HEK293 (cell line): ENCODE data around the gene P2RY13.

Experiments
- CTCF ChIA-PET: fragments of 350-600 bp; formaldehyde crosslinking; extraction: SDS; loops from one replicate; lab custom pipeline; 2021; ENCODE audit warnings: antibody characterized with exemption; lab: Yijun Ruan, JAX
- POLR2A ChIA-PET: fragments of 300-600 bp; formaldehyde crosslinking; extraction: SDS; loops from one replicate; lab custom pipeline; 2020; ENCODE audit warnings: antibody characterized with exemption, inconsistent platforms; lab: Yijun Ruan, JAX
- H3K27ac ChIP-seq: fragments of 200-500 bp; sonication (Bioruptor generic); 2 replicates; pipeline ENCODE4 v1.5.1; 2014; ENCODE audit warnings: low read depth, low read length, control low read depth, inconsistent platforms; ENCODE audit errors: extremely low read depth
- H3K36me3 ChIP-seq, 2 experiments: fragments of 200-500 bp in 1 of 2; sonication (Bioruptor generic) in 1 of 2; 1 replicate in 1 of 2; 2 replicates in 1 of 2; pipeline ENCODE4 v1.5.1; 2014 to 2017; ENCODE audit warnings: inconsistent platforms in 2 of 2, low read length in 2 of 2; ENCODE audit not compliant: control insufficient read depth in 2 of 2, insufficient read depth in 1 of 2
- H3K4me1 ChIP-seq: fragments of 200-500 bp; sonication (Bioruptor generic); 2 replicates; pipeline ENCODE4 v1.5.1; 2014; ENCODE audit warnings: mild to moderate bottlenecking, low read length, inconsistent platforms; ENCODE audit not compliant: control insufficient read depth, insufficient read depth
- H3K4me3 ChIP-seq: 2 replicates; pipeline ENCODE4 v1.5.1; 2011; ENCODE audit warnings: low read depth, mild to moderate bottlenecking, control low read depth, low read length, moderate library complexity
- H3K9me3 ChIP-seq: fragments of 200-500 bp; sonication (Bioruptor generic); 2 replicates; pipeline ENCODE4 v1.5.1; 2014; ENCODE audit warnings: low read depth, low read length, inconsistent platforms; ENCODE audit not compliant: control insufficient read depth, insufficient read depth
- ELK4 ChIP-seq: IDR thresholded peaks from 2 replicates; pipeline ENCODE4 v1.6.1; 2011; ENCODE audit warnings: mild to moderate bottlenecking, low read depth, low read length, borderline replicate concordance
- OVOL3 ChIP-seq: fragments of 450-650 bp; formaldehyde crosslinking; IDR thresholded peaks from 2 replicates; pipeline ENCODE4 v1.5.1; 2016; ENCODE audit warnings: missing biosample characterization, missing genetic modification characterization
- PATZ1 ChIP-seq: fragments of 450-650 bp; formaldehyde crosslinking; IDR thresholded peaks from 2 replicates; pipeline ENCODE4 v1.5.1; 2016; ENCODE audit warnings: missing biosample characterization, missing genetic modification characterization
- PRDM4 ChIP-seq: fragments of 450-650 bp; formaldehyde crosslinking; IDR thresholded peaks from 2 replicates; pipeline ENCODE4 v1.5.1; 2017; ENCODE audit warnings: missing biosample characterization, missing genetic modification characterization
- REST ChIP-seq: fragments of 450-650 bp; formaldehyde crosslinking; IDR thresholded peaks from 2 replicates; pipeline ENCODE4 v1.5.1; 2016; ENCODE audit warnings: missing biosample characterization, missing genetic modification characterization
- SETDB1 ChIP-seq: IDR thresholded peaks from one replicate; pipeline ENCODE4 v1.6.1; 2017; ENCODE audit warnings: mild to moderate bottlenecking, low read length, moderate library complexity, mixed read lengths; ENCODE audit not compliant: insufficient read length
- ZFP69B ChIP-seq: fragments of 450-650 bp; formaldehyde crosslinking; IDR thresholded peaks from 2 replicates; pipeline ENCODE4 v1.5.1; 2016; ENCODE audit warnings: missing biosample characterization, missing genetic modification characterization
- ZNF121 ChIP-seq: fragments of 450-650 bp; formaldehyde crosslinking; IDR thresholded peaks from 2 replicates; pipeline ENCODE4 v1.5.1; 2016; ENCODE audit warnings: missing biosample characterization, missing genetic modification characterization
- ZNF140 ChIP-seq: fragments of 450-650 bp; formaldehyde crosslinking; IDR thresholded peaks from 2 replicates; pipeline ENCODE4 v1.5.1; 2016; ENCODE audit warnings: missing biosample characterization, missing genetic modification characterization
- ZNF2 ChIP-seq: fragments of 450-650 bp; formaldehyde crosslinking; IDR thresholded peaks from 2 replicates; pipeline ENCODE4 v1.5.1; 2016; ENCODE audit warnings: missing biosample characterization, missing genetic modification characterization
- ZNF221 ChIP-seq: fragments of 450-650 bp; formaldehyde crosslinking; IDR thresholded peaks from 2 replicates; pipeline ENCODE4 v1.5.1; 2017; ENCODE audit warnings: missing biosample characterization, missing genetic modification characterization, borderline replicate concordance
- ZNF239 ChIP-seq: fragments of 450-650 bp; formaldehyde crosslinking; IDR thresholded peaks from 2 replicates; pipeline ENCODE4 v1.5.1; 2016; ENCODE audit warnings: missing biosample characterization, missing genetic modification characterization
- ZNF26 ChIP-seq: fragments of 450-650 bp; formaldehyde crosslinking; IDR thresholded peaks from 2 replicates; pipeline ENCODE4 v1.5.1; 2016; ENCODE audit warnings: missing biosample characterization, missing genetic modification characterization
- ZNF311 ChIP-seq: fragments of 450-650 bp; formaldehyde crosslinking; IDR thresholded peaks from 2 replicates; pipeline ENCODE4 v1.5.1; 2017; ENCODE audit warnings: missing biosample characterization, missing genetic modification characterization, borderline replicate concordance
- ZNF354C ChIP-seq: fragments of 450-650 bp; formaldehyde crosslinking; IDR thresholded peaks from 2 replicates; pipeline ENCODE4 v1.5.1; 2016; ENCODE audit warnings: missing biosample characterization, missing genetic modification characterization, low read depth, borderline replicate concordance
- ZNF548 ChIP-seq: fragments of 450-650 bp; formaldehyde crosslinking; IDR thresholded peaks from 2 replicates; pipeline ENCODE4 v1.5.1; 2016; ENCODE audit warnings: missing biosample characterization, missing genetic modification characterization
- ZNF560 ChIP-seq: fragments of 450-650 bp; formaldehyde crosslinking; IDR thresholded peaks from 2 replicates; pipeline ENCODE4 v1.5.1; 2017; ENCODE audit warnings: missing biosample characterization, missing genetic modification characterization, borderline replicate concordance
- ZNF585B ChIP-seq: fragments of 450-650 bp; formaldehyde crosslinking; IDR thresholded peaks from 2 replicates; pipeline ENCODE4 v1.5.1; 2016; ENCODE audit warnings: missing biosample characterization, missing genetic modification characterization
- ZNF777 ChIP-seq: fragments of 450-650 bp; formaldehyde crosslinking; IDR thresholded peaks from 2 replicates; pipeline ENCODE4 v1.5.1; 2017; ENCODE audit warnings: missing biosample characterization, missing genetic modification characterization, borderline replicate concordance
- TF ChIP-seq, protein P1 (sequence below): fragments of 450-650 bp; formaldehyde crosslinking; IDR thresholded peaks from 2 replicates; pipeline ENCODE4 v1.5.1; 2017; ENCODE audit warnings: missing biosample characterization, missing genetic modification characterization

P2RY13 gene

DNA sequence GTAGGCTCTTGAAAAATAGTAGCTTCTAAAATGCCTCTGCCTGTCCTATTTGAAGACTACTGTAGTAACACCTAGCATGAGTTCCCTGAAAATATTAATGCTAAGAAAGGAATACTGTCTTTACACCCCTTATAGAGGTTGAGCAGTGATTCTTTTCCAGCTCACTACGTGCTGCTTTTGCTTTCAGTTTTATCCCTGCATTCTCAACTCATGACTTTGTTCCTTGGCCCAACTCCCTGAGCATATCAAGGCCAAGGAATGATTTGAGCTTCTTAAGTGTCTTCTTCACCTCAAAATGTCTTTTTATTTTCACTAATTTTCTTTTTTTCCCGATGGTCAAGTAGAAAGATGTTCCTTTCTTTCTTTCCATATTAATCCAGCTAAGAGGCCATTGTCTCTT lies 16.5 kb upstream of the P2RY13 start:
- Histone ChIP-seq H3K4me1 (no peaks in the 10 kb centered on the region), H3K4me3 (no peak overlapping the region), H3K9me3 (no peaks in the 10 kb centered on the region), H3K27ac (no peak overlapping the region), H3K36me3 (no peaks in the 10 kb centered on the region)
- ChIA-PET CTCF (interaction anchor here (0.6 kb wide), 2 partner anchors 117 to 1043 kb away, joined by 3 to 5 read pairs; no protein-coding TSS in a partner anchor), POLR2A (no interaction called here)
- no peak for TF ChIP-seq OVOL3
- no peak for TF ChIP-seq ZNF221 (tag by site-specific recombination)
- TF ChIP-seq ZNF239 (tag by site-specific recombination) = no peak
- no peak for TF ChIP-seq ZNF548 (tag by site-specific recombination)
- no peak for TF ChIP-seq ZNF26
- no peak for TF ChIP-seq PATZ1 (tag by site-specific recombination)
- no peak for TF ChIP-seq ZNF585B (tag by site-specific recombination)
- no peak for TF ChIP-seq ZNF354C (tag by site-specific recombination)
- TF ChIP-seq REST (tag by site-specific recombination) = no peak
- TF ChIP-seq ZNF2 = no peak
- TF ChIP-seq ZNF121 (tag by site-specific recombination) = no peak
- TF ChIP-seq ZNF560 (tag by site-specific recombination) = no peak
- no peak for TF ChIP-seq ZFP69B
- TF ChIP-seq, protein P1, sequence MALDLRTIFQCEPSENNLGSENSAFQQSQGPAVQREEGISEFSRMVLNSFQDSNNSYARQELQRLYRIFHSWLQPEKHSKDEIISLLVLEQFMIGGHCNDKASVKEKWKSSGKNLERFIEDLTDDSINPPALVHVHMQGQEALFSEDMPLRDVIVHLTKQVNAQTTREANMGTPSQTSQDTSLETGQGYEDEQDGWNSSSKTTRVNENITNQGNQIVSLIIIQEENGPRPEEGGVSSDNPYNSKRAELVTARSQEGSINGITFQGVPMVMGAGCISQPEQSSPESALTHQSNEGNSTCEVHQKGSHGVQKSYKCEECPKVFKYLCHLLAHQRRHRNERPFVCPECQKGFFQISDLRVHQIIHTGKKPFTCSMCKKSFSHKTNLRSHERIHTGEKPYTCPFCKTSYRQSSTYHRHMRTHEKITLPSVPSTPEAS (tag by site-specific recombination) = no peak

DNA sequence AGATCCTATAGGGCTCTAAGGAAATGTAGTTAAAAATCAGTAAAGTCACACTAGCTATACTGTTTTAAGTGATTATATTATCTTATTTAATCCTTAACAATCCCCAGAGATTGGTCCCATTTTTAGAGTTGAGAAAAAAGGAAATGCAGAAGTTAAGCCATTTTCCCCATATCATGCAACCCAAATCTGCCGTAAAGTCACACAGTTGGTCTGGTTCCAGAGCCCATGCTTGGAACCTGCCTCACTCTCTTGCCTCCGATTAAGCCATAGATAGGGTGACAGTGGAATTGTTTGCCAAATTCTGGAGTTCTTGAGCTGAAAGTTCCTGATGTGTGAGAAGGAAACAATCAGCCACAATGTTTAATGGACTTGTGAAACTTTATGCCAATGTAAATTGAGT lies 2.3 kb upstream of the P2RY13 start:
- CTCF ChIA-PET = no interaction called here
- H3K4me3 ChIP-seq = no peak overlapping the region
- H3K36me3 ChIP-seq = no peaks in the 10 kb centered on the region
- H3K27ac ChIP-seq = no peak overlapping the region
- POLR2A ChIA-PET = no interaction called here
- H3K4me1 ChIP-seq = no peaks in the 10 kb centered on the region
- TF ChIP-seq ZNF140 (no peak), ELK4 (no peak), PRDM4 (no peak), ZNF777 (no peak), SETDB1 (no peak), ZNF311 (tag by site-specific recombination) (no peak)
- TF ChIP-seq, all 188 proteins: peak for 0
- no peaks in the 10 kb centered on the region for H3K9me3 ChIP-seq
